Measurements from ENCODE around the gene INPPL1.

Gene INPPL1

GRCh38 chr11:72220696-72221363 is 3.7 kb upstream of the INPPL1 start:
- DNase-seq = no peak

GRCh38 chr11:72221386-72222075 is 3.0 kb upstream of the INPPL1 start:
- peak; percentile 56 to 65 for DNase-seq

GRCh38 chr11:72222106-72222891 is 2.3 kb upstream of the INPPL1 start:
- DNase-seq = no peak

GRCh38 chr11:72222907-72223614 is 1.5 kb upstream of the INPPL1 start:
- DNase-seq = peak; percentile 83 to 90

- peak in 1 of 2 donors; percentile 53 for DNase-seq
Measured at GRCh38 chr11:72223615-72224563, 678 bp upstream of the INPPL1 start.

- no peak for DNase-seq
Measured at GRCh38 chr11:72225411-72225951, 914 bp downstream of the INPPL1 start.

GRCh38 chr11:72226701-72227100 is 2.1 kb downstream of the INPPL1 start:
- no peak for DNase-seq

- no peak for DNase-seq
Measured at GRCh38 chr11:72227316-72228228, 3.0 kb downstream of the INPPL1 start.

- no peak for DNase-seq
Measured at GRCh38 chr11:72228229-72228843, 3.8 kb downstream of the INPPL1 start.

GRCh38 chr11:72228844-72229231 is 4.3 kb downstream of the INPPL1 start:
- DNase-seq = no peak

GRCh38 chr11:72229336-72229924 is 4.9 kb downstream of the INPPL1 start:
- DNase-seq = no peak

GRCh38 chr11:72229925-72230763 is 5.6 kb downstream of the INPPL1 start:
- DNase-seq = no peak

- no peak for DNase-seq
Measured at GRCh38 chr11:72230764-72231365, 6.3 kb downstream of the INPPL1 start.

- no peak for DNase-seq
Measured at GRCh38 chr11:72231396-72232259, 7.1 kb downstream of the INPPL1 start.

GRCh38 chr11:72232260-72233055 is 7.9 kb downstream of the INPPL1 start:
- DNase-seq = no peak

- no peak for DNase-seq
Measured at GRCh38 chr11:72233056-72233772, 8.6 kb downstream of the INPPL1 start.

Measured in inflammatory macrophage treated with lipopolysaccharide for 1 hour (primary cell).